ENCODE data around the gene RTKN.
A peak's percentile ranks its signal among the peaks of the same experiment; 100 is the strongest.
"Not testable (repeated sequence)": the region's sequence is repeated elsewhere in the genome, so short reads cannot be mapped to it uniquely, and the experiment has no call there.

The RTKN gene

GRCh38 chr2:74460187-74460586 lies 18.4 kb upstream of the RTKN start:
- not testable (repeated sequence) for DNase-seq

GRCh38 chr2:74459503-74460118 lies 17.9 kb upstream of the RTKN start:
- DNase-seq: not testable (repeated sequence)

GRCh38 chr2:74458938-74459363 lies 17.2 kb upstream of the RTKN start:
- no peak for DNase-seq

- peak; percentile 99 for DNase-seq
Measured at GRCh38 chr2:74458132-74458937, 16.6 kb upstream of the RTKN start, which contains the start of gene WBP1. TSS of gene WBP1 (plus strand) at chr2:74458438. CDS start at chr2:74458603, 165 bp downstream.

GRCh38 chr2:74457549-74458131 lies 15.9 kb upstream of the RTKN start:
- DNase-seq: peak; percentile 94

- no peak for DNase-seq
Measured at GRCh38 chr2:74457129-74457548, 15.4 kb upstream of the RTKN start.

GRCh38 chr2:74454654-74455511 lies 13.1 kb upstream of the RTKN start, which contains the start of gene INO80B:
TSS of gene INO80B (plus strand) at chr2:74455087. CDS start at chr2:74455117, 30 bp downstream.
- peak; percentile 98 for DNase-seq

GRCh38 chr2:74450570-74451190 lies 8.9 kb upstream of the RTKN start:
- DNase-seq: no peak

- DNase-seq: no peak
Measured at GRCh38 chr2:74448771-74449170, 7.0 kb upstream of the RTKN start.

- DNase-seq: no peak
Measured at GRCh38 chr2:74447230-74447999, 5.7 kb upstream of the RTKN start.

- no peak for DNase-seq
Measured at GRCh38 chr2:74444498-74445318, 3.0 kb upstream of the RTKN start.

- not testable (repeated sequence) for DNase-seq
Measured at GRCh38 chr2:74442483-74443297, 953 bp upstream of the RTKN start.

- no peak for DNase-seq
Measured at GRCh38 chr2:74441170-74441689, 507 bp downstream of the RTKN start.

- peak; percentile 77 for DNase-seq
Measured at GRCh38 chr2:74440378-74441169, 1.2 kb downstream of the RTKN start.

GRCh38 chr2:74439803-74440377 lies 1.8 kb downstream of the RTKN start:
- DNase-seq: no peak

- no peak for DNase-seq
Measured at GRCh38 chr2:74439373-74439772, 2.4 kb downstream of the RTKN start.

GRCh38 chr2:74438248-74438647 lies 3.5 kb downstream of the RTKN start:
- no peak for DNase-seq

All from activated effector memory CD4-positive, alpha-beta T cell treated with anti-CD3 and anti-CD28 coated beads, Interleukin-2, amount 50 U/mL, for 16 hours (primary cell).